ENCODE results near the gene SEMA3C.

The SEMA3C gene

DNA sequence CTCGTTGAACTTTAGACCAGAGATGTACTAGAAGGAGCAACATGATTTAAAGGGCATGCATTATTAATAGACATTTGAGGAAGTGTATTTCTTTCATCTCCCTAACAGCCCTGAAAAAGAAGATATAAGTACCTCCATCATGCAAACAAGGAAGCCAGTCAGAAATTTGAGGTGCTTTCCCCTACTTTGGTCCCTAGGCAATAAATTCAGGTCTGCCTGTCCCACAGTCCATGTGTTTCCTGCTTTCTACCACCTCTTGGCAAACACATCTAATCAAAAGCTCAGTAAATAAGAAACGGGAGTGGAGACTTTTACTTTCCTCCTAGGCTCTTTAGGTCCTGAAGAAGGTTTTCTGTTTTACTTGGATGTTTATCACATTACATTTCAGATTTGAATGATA, 5.2 kb upstream of the SEMA3C start:
- no peak for DNase-seq

DNA sequence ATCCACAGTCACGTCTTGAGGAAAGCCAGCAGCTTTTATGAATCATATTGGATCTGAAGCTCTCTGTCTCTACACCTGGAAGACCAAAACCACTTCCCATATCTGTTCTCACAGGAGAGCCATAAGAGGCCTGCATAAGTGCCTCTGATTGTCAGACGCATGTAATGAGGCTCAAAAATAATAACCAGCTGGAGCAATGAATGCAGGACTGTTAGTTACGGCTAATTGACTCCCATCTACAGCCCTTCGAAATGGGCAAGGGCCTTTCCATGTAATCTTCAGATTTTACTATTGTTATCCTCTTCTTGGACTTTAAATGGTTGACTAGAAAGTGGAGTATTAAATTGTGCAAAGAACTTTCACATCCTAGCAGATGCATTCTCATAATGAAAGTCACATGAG, 4.4 kb upstream of the SEMA3C start:
- DNase-seq: peak; percentile 26 to 34

DNA sequence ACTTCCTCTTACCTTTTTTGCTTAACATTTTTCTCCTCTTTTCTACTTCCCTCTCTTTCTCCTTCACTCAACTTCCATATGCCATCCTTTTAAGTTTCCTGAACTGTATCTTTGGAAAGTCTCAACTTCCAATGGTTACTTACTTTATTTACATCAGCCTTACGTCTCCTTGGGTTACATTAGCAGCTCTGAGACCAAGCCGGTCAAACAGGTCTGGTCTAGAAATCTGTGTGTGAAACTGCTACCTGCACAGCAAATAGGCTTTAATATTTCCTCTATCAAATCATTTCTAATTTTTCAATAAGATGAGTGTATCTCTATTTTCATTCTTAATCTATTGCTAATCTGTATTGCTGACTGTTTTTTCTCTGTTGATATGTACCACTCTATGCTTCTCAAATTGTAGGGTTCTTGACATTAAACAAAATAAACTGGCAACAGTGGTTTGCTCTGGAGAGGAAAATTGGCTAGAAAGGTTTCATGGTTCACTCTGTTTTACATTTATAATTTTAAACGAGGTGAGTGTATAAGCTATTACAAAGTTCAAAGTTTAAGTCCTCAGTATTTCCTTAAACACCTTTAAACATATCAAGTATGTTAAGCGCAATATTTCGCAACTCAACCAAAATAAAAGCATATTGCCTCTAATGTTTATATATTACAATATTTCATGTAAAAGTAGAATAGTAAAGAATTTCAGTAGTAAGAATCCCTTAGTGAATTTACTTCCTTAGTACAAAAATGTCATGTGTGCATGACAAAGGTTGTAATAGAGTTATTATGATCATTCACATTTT, 3.6 kb upstream of the SEMA3C start:
- no peak for DNase-seq

DNA sequence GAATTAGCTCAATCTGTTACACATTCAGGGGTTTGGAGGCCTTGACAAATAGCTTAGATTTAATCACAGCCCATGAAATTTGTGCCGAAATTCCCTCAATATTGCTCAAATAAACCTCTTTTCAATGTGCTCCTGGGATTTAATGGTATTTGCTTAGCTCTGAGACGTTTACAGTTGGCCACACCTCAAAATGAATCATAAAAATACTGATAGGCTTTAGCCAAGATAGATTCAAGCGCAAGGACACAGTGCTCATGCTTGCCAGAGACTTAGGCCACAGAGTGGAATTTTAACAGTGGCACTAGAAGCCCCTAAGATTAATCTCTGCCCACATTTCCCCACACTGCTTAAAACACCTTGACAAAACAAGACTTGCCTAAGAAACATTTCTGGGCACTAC, 2.3 kb upstream of the SEMA3C start:
- no peak for DNase-seq

DNA sequence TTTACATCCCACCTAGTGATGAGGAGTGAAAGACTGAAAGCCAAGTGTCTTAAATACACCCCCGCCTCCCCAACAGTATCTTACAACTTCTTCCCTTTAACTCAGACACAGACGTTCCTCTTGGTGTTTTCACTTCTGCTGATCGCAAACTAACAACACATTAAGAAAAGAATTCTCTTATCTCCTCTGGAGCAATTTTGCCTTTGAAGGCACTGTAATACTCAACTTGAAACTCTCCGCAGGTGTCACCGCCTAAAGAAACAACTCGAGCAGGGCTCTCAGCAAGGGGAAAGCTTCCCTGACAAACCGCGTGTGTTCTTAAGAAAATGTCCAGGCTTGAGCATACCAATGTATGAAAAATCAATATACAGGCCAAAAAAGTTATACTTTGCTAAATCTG, 452 bp downstream of the SEMA3C start:
- DNase-seq: peak in 1 of 2 experiments; percentile 4

DNA sequence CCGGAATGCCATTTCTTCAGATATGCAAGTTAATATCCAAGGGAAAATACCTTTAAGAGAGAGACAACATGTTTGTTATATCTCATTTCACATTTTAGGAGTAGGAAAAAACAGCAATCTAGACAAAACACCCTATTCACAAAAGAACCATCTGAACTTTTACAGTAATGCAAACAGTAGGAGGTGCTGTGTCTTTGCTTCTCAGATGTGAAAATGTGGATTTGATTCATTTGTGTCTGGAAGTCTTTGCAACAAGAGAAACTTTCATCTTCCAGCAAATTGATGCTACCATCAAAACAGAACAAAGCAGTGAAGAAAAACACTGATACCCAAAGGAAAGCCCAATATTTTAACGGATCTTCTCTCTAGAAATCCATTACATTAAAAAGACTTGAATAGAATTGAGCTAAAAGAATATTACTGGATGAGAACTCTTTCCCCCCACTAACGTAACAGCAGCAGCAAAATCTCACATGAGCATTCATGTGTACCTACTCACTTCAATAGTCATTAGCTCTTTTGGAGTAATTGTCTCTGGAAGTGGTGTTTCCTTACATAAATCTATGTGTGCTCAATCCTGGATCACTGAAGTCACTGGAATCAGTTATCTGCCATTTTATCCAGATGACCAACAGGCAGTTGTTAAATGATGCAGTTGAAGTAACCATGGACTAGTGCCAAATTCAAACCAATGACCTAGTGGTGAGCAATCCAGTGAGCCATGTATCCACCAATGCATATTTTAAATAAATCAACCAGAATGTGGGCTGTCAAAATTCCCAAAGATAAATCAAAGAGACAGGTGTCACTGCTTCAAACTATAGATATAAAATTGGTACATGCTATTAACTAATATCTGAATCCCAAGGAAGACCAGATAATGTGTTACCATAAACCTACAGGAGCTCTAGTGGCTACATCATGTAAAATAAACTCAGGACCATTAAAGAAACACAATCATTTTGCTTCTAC, 1.8 kb downstream of the SEMA3C start:
- DNase-seq: no peak

DNA sequence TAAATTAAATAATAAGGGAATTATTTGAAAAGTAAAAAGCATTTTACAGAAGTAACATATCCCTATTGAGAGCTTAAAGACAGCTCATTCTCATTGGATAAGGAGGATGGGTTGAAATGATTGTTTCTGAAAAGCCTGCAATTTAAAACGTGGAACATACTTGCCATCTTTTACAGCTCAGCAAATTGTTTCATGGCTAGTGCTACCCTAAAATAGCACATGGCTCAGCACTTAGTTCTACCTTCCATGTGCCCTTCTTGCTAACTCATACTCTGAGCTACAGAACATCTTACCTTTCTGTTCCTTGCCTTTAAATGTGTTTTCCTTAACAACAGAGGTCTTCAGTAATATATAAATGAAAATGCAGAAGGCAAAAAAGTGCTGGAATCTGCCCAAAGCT, 8.6 kb downstream of the SEMA3C start:
- DNase-seq: no peak

DNA sequence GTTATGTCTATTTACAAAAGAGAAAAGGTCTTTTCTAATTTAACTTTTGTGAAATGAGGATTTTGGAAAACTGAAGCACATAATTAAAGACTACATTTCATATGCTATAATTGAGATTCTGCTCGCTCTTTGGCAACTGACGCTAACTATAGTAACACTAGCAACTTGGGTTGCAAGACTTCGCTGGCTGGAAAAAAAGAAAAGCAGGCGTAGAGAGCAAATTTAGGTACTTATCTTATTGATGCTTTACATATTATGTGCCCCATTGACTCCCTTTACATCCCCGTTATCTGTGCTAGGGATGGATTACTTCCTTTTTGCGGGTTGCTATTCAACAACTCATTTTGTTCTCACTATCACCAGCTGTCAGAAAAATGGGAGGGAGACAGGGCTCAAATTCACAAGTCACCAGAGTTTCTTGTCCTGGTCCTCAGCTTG, 10.5 kb downstream of the SEMA3C start:
- no peak for DNase-seq

DNA sequence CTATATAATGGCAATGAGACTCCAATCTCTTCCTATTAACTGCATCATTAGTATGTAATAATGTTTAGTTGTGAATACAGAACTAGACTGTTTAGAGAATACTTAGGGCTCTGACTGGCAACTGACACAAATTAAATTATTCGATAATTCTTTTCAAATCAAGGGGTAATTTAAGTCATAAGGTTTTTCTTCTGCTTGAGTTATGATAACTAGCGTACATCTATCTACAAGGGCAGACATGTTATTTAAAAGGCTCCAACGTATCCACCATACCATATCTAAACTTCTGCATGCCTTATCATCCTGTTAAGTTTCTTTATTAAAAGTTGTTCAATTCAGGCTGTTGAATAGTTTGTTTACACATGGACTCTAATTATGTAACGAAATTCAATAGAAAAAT, 11.2 kb downstream of the SEMA3C start:
- no peak for DNase-seq

DNA sequence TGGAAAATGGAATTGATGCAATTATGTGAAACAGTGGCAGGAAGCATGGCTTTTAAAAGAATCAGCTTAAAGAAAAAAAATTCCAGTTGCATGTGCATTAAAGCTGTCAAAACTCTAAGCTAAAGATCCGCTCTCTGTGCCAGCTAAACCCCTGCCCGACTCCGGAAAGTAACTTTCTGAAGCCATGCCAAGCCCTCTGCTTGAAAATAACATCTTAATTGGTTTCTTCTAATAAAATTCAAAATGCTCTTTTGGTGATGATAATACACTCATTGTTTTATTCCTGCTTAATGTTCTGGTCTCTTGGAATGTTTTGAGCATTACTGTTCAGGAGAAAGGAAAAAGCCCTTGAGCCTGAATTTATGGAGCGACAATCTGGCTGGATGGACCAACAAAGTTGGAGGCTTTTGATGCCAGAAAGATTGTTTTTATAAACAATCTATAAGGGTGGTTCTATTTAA, 11.7 kb downstream of the SEMA3C start:
- DNase-seq: no peak

DNA sequence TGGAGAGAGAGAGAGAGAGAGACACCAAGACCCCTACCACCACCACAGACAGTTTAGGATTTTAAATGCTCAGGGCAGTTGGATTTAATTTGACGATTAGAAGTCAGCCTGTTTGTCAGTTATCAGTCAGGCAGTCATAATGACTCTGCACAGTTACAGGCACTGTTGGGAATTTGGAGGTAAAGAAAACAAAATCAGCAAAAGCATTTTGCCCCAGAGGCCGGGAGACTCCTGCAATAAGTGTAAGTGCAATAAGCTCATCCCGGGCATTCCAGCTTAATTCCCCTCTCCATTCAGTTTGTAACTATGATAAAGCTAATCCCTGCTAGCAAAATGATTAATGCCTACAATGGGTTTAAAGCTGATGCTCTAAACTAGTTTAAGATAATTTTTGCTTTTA, 13.5 kb downstream of the SEMA3C start:
- no peak for DNase-seq

DNA sequence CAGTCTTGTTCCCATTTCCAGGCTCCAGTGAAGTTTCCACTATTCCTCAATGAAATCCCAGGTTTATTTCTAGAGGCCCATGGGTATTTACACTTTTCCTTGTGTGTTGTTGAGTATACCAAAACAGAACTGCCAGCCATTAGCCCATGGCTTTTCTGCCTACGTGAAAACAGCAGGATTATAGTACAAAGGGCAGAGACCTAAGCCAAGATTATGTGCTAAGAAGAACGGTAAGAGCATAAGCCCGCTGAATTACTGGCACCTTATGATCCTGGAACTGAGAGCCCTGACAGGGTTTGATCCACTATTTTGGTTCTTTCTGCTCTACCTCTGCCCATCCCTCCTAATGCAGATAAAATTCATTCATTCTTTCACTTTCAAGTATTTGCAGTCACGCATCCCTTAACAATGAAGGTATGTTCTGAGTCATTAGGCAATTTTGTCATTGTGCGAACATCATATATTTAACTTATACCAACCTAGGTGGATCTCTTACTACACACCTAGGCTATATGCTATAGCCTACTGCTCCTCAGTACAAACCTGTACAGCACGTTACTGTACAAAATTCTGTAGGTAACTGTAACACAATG, 16.0 kb downstream of the SEMA3C start:
- DNase-seq: no peak

DNA sequence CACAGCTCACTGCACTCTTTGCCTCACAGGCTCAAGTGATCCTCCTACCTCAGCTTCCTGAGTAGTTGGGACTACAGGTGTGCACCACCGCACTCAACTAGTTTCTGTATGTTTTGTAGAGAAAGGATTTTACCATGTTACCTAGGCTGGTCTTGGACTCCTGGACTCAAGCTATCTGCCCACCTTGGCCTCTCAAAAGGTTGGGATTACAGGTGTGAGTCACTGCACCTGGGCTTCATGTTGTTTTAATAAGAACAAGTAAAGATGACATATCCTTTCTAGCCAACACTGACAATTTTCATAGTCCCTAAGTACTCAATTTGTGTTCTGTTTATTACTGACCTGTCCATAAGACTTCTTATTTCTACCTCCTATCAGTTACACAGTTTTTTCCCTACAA, 16.8 kb downstream of the SEMA3C start:
- DNase-seq: no peak

DNA sequence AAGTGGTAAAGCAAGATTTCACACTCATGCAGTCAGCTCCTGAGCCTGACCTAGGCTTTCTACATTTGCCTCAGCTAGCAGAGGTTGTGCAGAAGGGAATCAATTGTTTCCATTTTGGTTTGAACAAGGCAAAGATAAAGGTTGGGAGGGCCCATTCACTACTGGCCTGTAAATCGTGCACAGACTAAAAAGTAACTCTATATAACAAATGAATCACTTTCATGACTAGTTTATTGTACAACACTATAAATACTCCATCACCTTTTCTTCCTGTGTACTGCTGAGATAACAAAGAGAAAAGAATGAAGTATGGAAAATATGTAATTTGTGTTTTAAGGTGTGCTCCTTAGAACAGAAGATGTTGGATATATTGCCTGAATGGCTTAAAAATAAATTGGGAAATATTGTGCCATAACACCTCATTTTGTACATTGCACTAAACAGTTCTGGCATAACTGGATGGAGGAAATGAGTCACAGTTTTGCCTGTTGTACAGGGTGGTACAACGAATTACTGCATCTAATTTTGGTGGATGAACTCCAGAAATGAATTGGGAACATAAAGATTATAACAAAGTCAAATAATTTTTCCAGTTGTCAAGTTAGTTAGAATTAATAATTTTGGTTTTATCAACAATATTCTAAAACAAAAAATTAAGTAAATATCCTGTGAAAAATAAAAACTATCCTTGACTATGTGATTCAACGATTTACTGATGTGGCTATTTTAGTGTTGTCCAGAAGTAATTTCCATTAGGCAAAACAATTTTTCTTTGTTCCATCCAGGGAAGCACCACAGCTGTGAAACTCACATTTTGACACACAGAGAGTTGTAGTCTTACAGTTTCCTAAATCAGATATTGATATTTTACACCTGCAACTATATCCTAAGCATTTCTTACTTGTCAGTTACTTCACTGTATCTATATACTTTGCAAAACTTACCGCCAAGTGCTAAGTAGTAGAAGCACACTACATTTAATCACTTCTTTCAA, 18.0 kb downstream of the SEMA3C start:
- no peak for DNase-seq

DNA sequence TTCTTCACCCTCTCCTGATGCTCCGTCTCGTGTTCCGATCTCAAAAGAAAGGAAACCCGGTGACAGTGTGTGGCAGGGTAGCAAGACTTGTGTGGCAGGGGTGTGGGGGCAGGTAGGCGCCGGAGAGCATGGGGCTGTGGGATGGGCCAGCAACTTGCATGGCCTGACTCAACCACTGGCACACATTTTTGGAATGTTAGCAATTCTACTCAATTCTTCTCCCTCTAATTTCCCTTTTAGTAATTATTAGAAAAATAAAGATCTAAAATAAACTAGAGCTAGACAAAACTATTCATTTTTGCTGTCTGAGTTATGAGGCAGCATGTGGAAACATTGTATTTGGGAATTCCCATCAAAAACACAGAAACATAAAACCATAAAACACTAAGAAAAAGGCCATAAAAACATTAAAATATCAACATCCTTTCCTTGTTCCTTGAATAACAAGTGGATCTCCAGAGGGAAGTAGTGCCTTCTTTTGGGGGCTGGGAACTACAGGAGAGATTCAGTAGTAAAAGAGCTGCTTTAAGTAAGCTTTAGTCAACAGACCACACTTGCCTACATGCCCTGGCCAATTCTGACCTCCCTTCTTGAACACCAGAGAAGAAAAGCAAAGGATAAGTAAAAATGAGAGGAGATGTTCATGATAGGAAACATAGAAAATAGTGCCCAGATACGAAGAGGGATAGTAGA, 21.8 kb downstream of the SEMA3C start:
- DNase-seq: no peak

DNA sequence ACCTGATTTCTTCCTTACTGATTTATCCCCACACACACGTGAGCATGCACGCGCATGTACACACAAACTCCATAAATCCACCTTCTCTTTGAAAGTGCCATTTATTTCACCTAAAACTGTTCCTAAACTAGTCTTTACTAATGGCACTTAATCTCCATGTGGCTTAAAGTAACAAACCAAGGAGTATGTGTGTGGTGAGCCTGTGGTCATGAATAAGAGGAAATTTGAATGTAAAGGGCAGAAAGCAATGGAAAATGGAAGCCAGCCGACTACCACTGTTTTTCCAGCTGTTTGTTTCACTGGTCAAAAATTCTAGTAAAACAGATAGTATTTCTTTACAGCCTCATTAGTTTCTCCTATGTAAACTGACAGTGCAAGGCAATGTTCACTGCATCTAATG, 23.8 kb downstream of the SEMA3C start:
- DNase-seq: no peak

DNA sequence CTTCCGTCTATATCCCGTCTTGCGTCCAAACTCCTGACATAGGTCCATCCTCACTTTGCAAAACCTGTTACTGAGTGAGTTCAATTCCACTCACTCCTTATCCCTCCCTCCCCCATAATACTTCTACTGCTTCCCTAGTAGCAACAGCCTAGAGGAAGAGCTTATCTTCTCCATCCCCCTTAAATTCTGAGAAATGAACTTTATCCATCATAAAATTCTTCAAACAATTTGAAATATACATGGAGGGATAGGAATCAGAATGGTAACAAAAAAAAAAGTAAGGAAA, 27.6 kb downstream of the SEMA3C start:
- no peak for DNase-seq

DNA sequence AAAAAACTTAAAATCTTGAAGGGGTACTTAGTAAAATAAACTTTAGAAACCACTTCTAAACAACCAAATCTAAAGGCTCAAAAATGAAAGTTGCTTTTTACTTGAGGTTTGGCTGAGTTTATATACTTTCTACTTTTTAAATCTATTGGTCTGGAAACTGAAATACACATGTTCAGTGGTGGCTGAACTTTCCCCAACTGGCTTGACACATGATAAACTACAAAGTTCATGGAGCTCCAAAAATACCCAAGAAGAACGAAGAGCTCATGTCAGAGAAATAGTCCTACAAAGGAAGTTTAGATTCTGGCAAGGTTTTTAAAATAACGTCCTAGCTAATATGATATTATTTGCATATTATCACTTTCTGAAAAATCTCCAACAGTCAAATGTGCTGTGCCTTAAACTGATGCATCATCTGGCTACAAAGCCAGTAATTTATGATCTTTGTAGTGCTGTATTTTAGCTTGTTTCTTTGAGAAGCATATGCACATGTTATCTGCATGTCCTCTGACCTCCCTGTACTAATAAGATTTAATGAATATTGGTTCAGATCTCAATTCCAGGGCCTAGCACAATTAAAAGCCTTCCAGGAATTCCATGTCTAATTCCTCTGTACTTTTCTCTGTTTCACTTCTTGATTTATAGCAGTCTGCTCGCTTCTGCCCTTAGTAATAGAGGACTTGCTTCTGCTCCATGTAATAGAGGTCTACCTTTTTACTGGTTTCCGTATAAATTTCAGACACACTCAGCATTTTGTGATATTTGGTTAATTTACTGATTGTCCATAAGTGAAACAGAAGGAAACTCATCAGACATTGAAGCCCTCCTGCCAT, 28.2 kb downstream of the SEMA3C start:
- DNase-seq: no peak

DNA sequence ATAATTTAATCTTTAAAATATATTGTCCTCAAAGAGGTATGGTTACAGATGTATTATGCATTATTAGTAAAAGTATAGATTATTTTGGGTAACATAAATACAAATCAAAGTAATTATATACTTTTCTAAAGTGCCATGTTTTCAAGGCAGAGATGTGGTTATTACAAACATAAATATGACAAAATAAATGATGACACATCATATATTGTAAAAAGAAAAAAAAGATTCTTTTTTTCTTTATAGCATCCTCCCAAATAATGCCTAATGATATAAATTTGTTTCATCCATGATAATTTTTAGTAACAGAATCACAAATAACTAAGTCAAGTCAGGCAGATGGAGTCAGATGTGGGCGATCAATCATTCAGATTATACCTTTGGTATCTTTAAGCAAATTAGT, 29.3 kb downstream of the SEMA3C start:
- no peak for DNase-seq

DNA sequence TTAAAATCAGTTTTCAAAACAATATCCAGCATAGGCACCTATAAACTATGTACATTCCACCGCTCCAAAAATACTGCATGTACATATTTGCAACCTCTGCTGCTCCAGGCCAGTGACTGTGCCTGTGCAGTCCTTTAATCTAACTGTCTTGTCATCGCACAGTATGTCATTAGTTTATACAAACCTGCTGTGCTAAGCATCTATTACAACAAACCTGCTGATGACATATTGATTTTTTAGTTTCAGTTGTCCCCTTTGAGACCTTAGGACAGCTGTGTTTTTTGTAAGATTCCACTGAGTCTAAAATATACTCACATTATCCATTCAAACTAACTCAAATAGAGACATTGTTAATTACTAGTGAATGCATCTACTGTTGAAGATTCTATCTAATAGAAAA, 33.1 kb downstream of the SEMA3C start:
- DNase-seq: no peak
